Right renal pelvis (tissue), 4 donors: ENCODE data around the gene AQP7. TPM values are rescaled to one million over a fixed set of nuclear protein-coding genes. Genes with fewer than 3 reads are reported as not detected.
"Not testable (repeated sequence)": the region's sequence is repeated elsewhere in the genome, so short reads cannot be mapped to it uniquely, and the experiment has no call there.

Source experiments
- DNase-seq, 4 donors: peaks; one replicate each; pipeline ENCODE4 v3.0.0-alpha.2; 2013; ENCODE audit warnings: low read depth in 4 of 4, low spot score in 3 of 4, missing footprints in 1 of 4
- polyA plus RNA-seq, 4 donors: library from polyadenylated mRNA; unstranded; fragments of 120-200 nt; gene quantifications; one replicate each; pipeline ENCODE4 v1.2.1, GENCODE V29; 2013; ENCODE audit not compliant: insufficient read length in 4 of 4

Gene AQP7
- polyA plus RNA-seq, 4 donors = 17.9 to 22.4 (median 19.4) TPM

DNA sequence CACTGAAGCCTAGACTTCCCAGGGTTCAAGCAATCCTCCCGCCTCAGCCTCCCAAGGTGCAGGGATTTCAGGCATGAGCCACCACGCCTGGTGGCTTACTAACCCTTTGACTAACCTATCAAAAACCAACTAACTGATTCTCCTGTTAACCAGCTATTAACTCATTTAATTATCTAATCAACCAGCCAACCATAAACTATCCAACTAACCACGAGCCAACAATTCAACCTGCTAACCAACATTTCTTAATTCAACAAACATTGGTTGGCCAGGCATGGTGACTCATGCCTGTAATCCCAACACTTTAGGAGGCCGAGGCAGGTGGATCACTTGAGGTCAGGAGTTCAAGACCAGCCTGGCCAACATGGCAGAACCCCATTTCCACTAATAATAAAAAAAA is 3.3 kb downstream of the AQP7 start:
- DNase-seq = not testable (repeated sequence)

GRCh38 chr9:33397801-33398200 is 4.6 kb downstream of the AQP7 start:
- not testable (repeated sequence) for DNase-seq

DNA sequence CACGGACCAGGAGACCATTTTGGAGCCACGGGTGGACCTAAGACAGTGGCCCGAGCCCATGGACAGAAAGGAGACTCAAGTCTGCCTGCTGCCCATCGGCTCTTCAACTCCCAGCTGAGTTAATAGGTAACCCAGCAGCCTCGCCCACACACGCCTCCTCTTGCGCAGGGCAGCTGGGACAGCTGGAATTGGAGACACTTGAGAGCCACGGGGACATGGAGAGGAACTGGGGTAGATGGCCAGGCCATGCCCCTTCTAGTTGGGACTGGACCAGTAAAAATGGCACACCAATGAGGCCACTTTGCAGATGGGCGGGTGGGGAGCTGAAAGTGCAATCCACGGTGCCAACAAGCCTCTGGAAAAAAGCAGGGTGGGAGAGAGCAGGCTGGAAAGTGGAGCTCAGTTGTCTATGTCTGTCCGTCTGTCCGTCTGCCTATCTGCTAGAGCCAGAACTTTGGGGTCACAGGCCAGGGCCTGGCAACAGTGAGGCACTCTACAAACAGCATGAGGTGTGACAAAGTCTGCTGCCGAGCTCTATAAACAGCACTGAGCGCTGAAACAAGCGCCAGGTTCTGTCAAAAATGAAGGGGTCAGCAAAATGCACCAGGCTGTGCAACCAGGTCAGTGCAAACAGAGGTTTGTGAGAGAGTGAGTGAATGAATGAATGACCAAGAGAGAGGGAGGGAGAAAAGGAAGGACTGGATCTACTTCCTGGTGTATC is 7.0 kb downstream of the AQP7 start:
- not testable (repeated sequence) for DNase-seq

GRCh38 chr9:33393986-33394385 is 8.4 kb downstream of the AQP7 start:
- not testable (repeated sequence) for DNase-seq

DNA sequence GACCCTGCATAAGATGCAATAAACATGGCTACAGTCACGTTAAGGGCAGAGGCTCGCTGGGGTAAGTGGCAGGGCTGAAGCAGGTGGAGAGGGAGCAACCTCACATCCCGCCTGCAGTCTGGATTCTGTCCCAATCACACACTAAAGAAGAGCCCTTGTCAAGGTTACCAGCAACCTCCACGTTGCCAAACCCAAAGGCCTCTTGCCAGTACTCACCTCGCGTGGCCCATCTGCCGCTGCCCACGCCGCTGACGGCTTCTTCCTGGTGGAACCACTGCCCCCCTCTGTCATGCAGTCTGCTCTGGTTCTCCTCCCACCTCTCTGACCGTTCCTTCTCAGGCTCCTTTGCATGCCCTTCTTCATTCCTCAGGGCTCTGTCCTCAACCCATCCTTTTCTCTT is 8.8 kb downstream of the AQP7 start:
- no peak for DNase-seq

- DNase-seq = not testable (repeated sequence)
Observed at GRCh38 chr9:33392591-33393021, 9.8 kb downstream of the AQP7 start.

DNA sequence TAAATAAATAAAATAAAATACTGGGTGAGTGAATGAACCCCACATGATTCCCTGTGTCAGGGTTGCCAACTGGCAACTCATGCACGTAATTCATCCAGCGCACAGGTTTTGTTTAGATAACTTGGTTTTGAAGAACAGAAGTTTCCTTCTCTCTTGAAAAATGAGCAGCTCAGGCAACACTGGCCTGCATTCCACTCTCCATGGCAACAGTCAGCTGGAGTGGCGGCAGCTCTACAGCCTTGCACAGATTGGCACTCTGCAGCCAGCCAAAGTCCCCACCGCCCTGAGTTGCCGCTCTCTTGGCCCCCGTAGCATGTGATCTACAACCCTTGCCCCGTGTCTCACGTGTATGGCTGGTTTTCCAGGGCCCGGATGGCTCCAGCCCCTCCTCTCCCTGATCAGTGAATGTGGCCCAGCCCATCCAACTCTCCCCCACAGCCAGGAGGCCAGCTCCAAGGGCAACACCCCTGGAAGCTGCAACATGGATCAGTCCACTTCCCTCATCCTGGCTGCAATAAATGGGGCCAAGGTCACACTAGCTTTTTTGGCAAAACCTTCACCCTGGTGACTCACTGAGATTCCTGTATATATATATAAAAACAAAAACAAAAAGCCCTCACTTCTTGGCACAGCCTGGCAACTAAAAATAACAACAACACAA is 11.1 kb downstream of the AQP7 start:
- DNase-seq = peak; percentile 44 to 65 (median 61)

DNA sequence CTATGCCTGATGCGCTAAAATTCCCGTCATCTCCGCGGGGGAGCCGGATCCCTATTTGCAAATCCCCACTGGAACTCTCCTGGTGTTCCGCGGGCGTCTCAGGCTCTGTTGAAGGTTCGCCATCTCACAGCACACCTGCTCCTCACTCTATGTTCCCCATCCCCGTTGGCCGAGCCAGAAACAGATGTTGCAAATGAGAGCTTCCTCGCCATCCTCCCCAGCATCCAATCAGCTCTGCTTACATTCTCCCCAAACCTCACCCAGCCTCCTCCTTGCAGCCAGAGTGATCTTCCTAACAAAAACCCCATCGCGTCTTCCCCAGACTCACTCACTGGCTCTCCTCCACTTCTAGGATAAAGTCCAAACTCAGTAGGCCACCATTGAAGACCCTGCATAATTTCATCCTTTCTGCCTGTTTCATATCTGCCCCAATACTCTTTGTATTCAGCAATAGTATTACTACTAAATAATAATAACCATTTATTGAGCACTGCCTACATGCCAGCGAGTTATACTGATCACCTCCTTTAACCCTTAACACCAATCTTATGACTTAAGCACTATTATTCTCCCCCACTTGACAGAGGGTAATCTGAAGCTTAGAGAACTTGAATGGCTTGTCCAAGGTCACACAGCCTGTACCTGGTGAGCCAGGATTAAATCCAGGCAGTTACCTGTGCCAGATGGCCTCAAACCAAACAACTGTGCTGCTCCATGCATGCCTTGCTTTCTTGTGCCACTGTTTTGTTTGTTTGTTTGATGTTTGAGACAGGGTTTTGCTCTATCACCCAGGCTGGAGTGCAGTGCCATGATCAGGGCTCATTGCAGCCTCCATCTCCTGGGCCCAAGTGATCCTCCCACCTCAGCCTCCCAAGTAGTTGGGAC is 14.0 kb downstream of the AQP7 start:
- DNase-seq = no peak

DNA sequence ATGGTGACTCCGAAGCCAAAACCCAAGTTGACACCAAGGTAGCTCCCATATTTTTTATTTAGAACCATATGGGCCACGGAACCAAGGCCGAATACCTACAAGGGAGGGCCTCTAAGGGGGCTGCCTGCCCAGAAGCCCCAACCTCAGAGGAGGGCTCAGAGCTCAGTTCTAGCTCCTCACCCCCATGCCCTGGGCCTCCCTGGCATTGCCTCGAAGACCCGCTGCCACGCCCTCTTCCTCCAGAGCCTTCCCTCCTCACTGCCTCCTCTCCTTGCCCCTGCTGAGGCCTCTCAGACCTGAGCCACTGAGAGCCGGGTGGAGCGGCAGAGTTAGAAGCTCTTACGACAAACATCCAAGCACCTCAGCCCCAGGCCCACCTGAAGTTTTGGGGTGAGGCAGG is 15.4 kb downstream of the AQP7 start:
- DNase-seq = not testable (repeated sequence)

DNA sequence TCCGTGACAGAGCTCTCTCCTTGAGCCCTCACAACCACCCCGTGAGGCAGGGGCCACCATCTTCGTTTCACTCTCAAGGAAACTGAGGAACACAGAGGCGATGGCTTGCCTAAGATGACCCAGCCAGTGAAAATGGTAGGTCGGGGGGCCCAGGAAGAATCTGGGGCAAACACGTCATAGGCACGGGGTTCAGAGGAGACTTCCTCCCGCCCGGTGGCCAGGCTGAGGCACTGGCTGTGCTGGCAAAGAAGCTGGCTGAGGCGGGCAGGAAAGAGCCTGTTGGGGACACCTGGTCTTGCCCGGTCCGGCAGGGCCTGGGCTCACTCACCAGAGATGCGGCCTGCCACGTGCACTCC is 15.7 kb downstream of the AQP7 start:
- not testable (repeated sequence) for DNase-seq

GRCh38 chr9:33385979-33386640 is 16.3 kb downstream of the AQP7 start:
- DNase-seq = not testable (repeated sequence)

- not testable (repeated sequence) for DNase-seq
Observed at GRCh38 chr9:33385536-33385935, 16.8 kb downstream of the AQP7 start.

GRCh38 chr9:33383396-33383795 is 19.0 kb downstream of the AQP7 start:
- DNase-seq = not testable (repeated sequence)

DNA sequence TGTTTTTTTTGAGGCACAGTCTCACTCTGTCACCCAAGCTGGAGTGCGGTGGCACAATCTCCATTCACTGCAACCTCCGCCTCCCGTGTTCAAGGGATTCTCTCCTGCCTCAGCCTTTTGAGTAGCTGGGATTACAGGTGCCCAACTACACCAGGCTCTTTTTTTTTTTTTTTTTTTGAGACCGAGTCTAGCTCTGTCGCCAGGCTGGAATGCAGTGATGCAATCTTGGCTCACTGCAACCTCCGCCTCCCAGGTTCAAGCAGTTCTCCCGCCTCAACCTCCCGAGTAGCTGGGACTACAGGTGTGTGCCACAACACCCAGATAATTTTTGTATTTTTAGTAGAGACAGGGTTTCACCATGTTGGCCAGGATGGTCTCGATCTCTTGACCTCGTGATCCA is 20.0 kb downstream of the AQP7 start:
- not testable (repeated sequence) for DNase-seq

DNA sequence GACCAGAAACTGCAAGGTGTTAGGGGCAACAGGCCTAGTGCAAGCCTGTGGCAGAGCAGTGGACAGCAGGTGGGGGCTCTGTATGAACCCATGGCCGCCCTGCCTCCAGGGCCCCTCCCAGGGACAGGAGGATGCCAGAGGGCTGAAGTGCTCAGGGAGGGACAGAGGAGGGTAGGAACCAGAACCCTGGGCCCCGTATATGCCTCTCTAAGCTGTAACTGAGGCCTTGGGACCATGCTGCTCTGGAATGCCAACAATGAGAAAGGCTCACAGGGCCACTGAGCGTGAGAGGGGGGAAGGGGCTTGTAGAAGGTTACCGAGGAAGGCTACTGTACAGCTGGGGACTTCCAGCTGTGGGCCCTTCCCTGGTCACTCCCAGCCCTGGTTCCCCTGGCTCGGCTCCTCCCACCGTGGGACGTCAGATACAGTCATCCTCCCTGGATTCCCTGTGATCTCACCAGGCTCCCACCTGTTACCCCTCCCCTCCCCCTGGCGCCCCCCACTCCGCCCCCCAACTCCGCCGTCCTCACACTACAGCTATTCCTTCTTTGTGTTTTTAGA is 21.1 kb downstream of the AQP7 start:
- no peak for DNase-seq

DNA sequence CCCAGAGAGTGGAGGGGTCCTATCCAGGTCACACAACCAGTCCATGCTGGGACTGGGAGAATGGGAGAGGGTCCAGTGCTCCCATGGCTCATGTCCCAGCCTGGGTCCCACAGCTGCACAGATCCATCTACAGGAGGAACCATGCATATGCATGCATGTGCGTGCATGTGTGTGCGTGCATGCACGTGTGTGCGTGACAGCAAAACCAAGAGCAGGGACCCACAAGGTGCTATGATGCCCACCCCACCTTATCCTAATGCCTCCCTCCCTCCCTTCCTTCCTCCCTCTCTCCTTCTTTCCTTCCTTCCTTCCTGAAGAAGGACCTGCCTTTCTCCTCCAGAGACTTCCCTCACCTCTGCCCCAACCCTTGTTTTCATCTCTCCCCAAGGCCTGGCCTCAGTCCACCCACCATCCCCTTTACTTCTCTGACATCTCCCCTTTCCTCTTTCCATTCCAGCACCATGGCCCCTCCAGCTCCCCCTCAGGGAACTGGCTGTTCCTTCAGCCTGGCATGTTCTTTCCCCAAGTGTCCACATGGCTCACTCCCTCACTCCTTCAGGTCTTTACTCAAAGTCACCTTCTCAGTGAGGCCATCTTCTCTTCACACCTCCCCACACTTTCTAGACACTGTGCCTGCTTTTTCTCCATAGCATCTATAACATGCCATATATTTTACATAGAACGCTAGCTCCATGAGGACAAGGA is 21.8 kb downstream of the AQP7 start:
- DNase-seq = no peak

- DNase-seq = no peak
Observed at GRCh38 chr9:33379666-33380389, 22.5 kb downstream of the AQP7 start.

DNA sequence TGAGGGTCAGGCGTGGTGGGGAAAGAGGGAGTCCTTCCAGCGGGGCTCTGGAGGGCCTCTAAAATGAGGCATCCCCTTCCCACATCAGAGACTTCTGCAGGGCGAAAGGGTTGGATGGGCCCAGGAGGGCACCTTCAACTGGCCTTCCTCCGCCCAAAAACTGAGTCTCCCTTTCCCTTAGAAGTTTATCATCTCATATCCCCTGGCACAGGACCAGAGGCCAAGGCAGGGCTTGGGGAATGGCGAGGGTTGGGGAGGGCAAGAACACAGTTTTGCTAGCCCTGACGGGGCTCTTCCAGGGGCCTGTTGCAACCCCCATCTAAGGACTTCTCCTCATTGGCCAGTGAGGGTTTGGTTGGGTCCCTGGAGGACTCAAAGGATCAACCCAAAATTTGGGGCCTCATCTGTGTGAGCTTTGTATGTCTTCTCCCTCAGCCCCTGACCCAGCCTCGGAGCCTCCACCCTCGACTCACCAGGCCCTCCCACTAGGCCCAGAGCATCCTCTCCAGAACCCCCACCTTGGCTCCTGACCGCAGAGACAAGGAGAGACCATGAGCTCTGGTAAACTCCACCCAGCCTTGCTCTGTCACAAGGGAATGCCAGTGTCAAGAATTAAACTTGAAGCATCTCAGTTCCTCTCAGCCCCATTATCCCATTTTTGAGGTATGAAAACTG is 24.1 kb downstream of the AQP7 start:
- no peak for DNase-seq
